Esophagus mucosa (tissue), 1 donor: ENCODE results near the gene CMKLR1. TPM values are rescaled to one million over a fixed set of nuclear protein-coding genes. Genes with fewer than 3 reads are reported as not detected.

Experiments used
- ATAC-seq: fragments of 200-7000 bp; cut with Tn5 transposase; one replicate; pipeline ENCODE4 v1.9.1; 2020
- total RNA-seq: library from RNA; stranded (reverse); gene quantifications from one replicate; pipeline ENCODE4 v1.2.4, GENCODE V29; 2023
- donor health status: DM: yes; HTN: yes; CAD: no.

CMKLR1 gene
- total RNA-seq, 1 donor from 2014 or later: 0.56 TPM

DNA sequence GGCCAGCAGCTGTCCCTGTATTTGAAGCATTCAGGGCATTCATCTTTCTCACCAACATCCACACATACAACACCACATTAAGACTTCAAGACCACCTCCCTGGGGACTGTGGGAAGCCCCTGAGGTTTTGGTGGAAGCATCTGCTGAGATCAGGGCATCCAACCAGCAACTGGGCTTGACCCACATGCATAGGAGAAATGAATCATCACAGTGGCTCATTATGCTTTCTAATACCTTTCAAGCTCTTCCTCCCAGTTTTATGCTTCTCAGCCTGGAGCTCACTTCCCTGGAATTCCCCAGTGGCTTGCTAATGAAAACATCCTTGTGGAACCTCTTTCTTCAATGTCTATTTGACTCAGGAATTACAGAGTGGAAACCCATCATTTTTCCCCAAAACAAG is 21.4 kb upstream of the CMKLR1 start:
- no peak for ATAC-seq

DNA sequence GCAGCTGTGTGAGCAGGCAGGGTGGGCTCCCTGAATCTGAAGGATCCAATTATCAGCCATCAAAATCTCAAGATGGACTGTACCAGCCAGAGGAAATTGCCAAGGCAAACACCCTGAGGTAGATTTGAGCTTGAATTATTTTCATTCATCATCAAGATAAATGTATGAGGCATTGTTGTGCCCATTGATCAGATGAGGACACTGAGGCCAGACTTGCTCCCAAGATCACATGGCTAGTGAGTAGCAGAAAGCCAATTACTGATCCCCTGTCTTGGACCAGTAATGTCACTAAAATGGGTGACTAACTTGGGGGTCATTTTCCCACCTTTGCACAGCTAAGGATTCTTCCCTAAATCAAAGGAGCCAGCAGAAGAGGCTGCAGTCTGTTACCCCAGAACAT is 20.9 kb upstream of the CMKLR1 start:
- ATAC-seq: no peak

DNA sequence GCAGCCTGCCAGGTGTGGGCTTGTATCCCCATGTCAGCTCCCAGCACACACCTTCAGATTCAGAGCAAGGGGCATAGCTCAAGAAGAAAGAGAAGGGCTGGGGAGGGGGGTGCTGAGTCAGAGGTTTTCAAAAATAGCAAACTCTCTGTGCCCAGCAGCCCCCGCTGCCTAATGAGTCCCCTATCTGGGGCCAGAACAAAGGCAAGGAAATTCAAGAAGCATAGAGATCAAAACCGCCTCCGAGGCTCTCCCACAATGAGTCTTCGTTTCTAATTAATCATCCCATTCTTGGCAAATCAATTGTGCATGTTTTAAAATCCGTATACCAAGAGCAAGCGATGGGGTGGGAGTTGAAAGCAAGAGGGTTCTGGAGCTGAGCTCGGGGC is 19.5 kb upstream of the CMKLR1 start:
- no peak for ATAC-seq

- ATAC-seq: no peak
Observed at GRCh38 chr12:108357834-108358579, 18.9 kb upstream of the CMKLR1 start.

GRCh38 chr12:108356835-108357806 is 18.0 kb upstream of the CMKLR1 start:
- ATAC-seq: no peak

GRCh38 chr12:108355069-108355468 is 16.0 kb upstream of the CMKLR1 start:
- no peak for ATAC-seq

GRCh38 chr12:108352591-108352990 is 13.5 kb upstream of the CMKLR1 start:
- ATAC-seq: no peak

DNA sequence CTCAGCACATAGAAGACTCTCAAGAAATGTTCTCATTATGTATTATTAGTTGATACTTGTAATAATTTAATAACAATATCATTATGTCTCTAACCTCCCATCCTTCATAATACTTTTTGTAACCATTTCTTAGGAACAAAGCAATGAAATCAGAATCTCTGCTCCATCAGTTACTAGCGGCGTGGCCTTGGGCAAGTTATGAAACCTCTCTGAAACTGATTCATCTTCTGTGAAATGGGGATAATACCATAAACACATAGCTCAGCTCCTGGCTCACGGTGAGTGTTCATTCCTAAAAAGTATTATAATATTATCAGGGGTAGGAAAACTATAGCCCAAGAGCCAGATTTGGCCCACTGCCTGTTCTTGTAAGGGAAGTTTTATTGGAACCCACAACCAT is 11.4 kb upstream of the CMKLR1 start:
- ATAC-seq: no peak

DNA sequence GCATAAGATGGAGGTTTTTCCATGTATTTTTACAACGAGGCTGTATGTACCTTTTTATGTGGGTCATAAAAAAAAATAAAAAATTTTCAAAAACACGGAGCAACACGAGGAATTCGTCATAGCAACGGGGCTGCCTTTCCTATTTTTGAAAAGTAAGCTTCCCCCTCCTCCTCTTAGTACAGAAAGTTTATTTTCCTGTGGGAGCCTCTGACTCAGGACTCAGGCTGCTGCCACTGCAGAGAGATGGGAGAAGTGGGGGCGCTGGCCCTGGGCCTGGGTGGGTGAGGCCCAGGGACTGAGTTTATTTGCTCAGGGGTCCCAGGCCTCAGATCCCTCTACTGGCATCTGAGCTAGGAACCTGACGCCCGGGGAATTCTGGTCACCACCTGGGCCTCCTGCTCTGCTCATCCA is 10.2 kb upstream of the CMKLR1 start:
- ATAC-seq: no peak

GRCh38 chr12:108348842-108349241 is 9.7 kb upstream of the CMKLR1 start:
- no peak for ATAC-seq

GRCh38 chr12:108346727-108347710 is 7.9 kb upstream of the CMKLR1 start:
- ATAC-seq: no peak

DNA sequence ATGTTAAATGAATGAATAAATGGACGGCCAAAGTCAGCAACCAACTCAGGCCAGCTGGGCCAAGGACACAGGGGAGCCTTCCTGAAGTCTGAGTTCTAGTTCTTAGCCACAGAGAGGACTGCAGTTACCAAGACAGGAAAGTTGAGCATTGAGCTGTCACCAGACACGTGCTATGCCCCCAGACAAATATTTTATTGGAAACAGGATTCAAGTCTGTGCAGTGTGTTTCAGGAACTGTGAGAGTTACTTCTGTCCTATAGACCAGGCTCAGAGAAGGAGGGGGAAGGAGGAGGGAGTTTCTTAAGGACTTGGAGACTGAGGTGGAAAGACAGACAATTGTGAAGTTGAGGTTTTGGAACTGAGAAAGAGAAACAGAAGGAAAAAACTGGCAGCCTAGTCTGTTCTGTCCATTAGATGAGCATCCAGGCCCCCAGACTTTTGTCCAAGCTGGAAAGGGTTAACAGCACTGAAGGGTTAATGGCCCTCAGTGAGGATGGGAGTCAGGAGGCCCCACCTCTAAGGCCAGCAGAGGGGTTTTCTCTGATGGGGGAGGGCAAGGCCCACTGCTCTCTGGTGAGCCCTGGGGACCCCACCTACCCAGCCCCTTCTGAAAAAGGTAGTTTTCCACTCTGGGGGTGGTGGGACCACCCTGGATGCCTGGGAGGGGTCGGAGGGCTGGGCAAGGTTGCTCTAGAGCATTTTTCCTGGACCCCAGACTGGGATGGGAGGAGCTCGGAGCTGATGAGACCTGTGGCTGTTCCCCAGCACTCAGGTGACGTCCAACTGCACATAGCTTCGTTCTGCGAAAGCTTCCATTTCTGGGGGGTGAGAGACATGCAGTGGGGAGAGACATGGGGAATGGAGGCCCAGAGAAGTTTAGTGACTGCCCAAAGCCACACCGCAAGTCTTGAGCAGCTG is 6.9 kb upstream of the CMKLR1 start:
- ATAC-seq: no peak

- peak; percentile 35 for ATAC-seq
Observed at GRCh38 chr12:108342985-108343384, 3.9 kb upstream of the CMKLR1 start.

- no peak for ATAC-seq
Observed at GRCh38 chr12:108341854-108342847, 3.0 kb upstream of the CMKLR1 start.

- no peak for ATAC-seq
Observed at GRCh38 chr12:108341356-108341755, 2.2 kb upstream of the CMKLR1 start.

DNA sequence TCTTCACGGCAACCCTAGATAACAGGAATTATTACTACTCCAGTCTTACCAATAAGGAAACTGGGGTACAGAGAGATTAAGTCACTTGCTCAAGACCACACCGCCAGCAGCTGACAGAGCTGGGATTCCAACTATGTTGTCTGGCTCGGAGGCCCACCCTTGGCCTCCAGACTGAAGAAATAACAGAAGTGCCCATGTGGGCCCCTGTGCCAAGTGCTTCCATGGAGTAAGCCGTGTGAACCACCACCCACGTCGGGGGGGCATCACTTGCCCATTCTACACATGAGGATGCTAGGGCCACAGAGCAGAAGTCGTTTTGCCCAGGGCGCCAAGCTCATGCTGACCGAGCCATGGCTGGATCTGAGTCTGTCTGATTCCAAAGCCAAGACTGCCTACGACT is 926 bp upstream of the CMKLR1 start:
- ATAC-seq: no peak

DNA sequence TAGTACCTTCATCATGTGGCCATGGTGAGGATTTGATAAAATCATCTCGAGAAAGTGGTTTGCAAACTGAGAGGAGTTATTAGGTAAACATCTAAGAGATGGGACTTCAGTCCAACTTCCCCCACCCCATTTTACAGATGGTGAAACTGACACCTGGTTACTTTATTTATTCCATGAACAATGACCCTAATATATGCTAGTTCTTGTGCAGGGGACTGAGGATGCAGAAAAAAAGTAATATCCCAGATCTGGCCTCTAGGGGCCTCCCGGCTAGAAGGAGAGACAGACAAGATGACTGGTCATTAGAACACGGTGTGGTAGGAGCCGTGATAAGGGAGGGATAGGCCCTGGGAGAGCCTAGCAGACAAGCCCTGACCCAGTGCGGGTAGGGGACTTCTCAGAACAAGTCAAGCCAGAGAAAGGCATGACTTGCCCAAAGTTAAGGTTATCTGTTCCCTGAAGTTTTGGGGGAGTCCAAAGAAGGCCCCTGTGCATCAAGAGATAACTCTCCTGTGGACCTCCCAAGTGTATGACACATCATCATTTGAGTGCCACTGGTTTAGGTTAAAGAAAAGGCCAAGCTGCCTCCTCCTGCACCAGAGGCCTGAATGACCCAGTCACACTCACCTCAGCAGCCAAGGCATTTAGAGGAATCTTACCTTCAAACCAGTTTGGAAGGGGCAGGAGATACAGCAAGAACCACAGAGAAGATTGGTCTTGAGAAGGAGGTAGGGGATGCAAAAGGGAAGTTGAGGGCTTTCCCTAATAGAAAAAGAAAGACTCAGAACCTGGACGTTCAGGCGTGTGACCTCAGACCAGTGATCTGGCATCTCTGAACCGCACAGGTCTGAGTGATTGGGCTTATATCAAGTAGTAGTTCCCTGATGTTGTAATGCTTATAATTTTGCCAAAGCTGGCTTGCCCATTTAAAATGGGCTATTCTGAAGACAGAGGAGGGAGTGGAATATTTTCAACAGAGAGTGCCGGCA is 1.6 kb downstream of the CMKLR1 start:
- peak; percentile 25 for ATAC-seq

DNA sequence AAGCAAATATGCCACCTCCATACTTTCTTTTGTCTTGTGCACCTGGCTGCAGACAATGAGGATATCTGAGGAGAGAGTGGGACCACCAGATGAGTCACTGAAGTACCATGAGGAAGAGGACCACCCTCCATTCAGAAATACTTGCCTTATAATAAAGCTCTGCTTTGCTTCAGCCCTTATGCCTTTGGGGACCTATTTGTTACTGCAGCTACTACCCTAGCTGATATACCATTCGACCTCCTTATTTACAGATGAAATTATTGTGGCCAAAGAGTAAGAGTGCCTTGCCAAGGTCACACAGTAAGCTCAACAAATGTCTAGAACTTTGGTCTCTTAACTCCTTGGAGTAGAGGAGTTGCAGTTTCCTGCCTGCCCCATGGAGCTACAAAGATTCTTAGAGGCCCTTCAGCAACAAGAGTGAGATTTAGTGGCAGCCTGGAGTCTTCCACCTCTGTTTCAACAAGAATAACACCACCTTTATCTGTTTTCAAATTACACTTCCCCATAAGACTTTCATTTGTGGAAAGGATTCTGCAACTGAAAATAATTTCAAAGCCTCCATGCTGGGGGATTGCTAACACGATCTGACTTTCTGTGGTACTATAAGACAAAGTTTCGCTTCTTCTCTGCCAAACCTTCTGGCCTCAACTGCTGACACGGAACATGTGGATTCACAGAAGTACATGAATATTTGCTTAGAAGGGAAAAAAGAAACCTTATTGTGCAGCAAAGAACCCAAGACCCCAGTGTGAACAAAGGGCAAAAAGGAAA is 3.6 kb downstream of the CMKLR1 start:
- no peak for ATAC-seq
